ENCODE measurements around the gene FBXL3. TPM values are rescaled to one million over a fixed set of nuclear protein-coding genes. Genes with fewer than 3 reads are reported as not detected.

Gene FBXL3
- total and polyA plus RNA-seq, 2 of the 8 experiments (the other 6 are each of a cell fraction or from before 2014, with no cell fraction given): 4.9 to 14.9 TPM

GRCh38 chr13:77056382-77056781 is 29.4 kb upstream of the FBXL3 start:
- CTCF ChIA-PET (ENCODE audit: partially characterized antibody): interaction anchor here (0.5 to 1.3 kb wide), 10 partner anchors 8 to 1423 kb away, joined by 3 to 6 read pairs (median 3); no protein-coding TSS in a partner anchor
- no peak for FAIRE-seq
- 84% methylated on average over 3 of the region's 3 CpGs; no CpG with 5 or more reads in 1 of the 2 experiments for WGBS, 2 experiments (ENCODE audit: extremely low coverage in 1 of 2, insufficient coverage in 1 of 2, insufficient read length in 1 of 2, insufficient replicate concordance in 2 of 2, low coverage in 1 of 2, low lambda C conversion rate in 2 of 2, missing lambda C conversion rate in 1 of 2)

More at GRCh38 chr13:77056382-77056781, 29.4 kb upstream of the FBXL3 start:
- peaks cover 0 to 4% of the 10 kb centered on the region in 2 experiments for H4K20me1 ChIP-seq (replicated peaks in 1 of 2; ENCODE audit: control insufficient read depth in 1 of 2, insufficient read depth in 2 of 2, low read length in 2 of 2)
- H2BK12ac ChIP-seq (ENCODE audit: low read depth, low read length): no peak overlapping the region
- no peaks in the 10 kb centered on the region for H3K79me2 ChIP-seq (ENCODE audit: control insufficient read depth in 1 of 2, insufficient read depth in 2 of 2, low read length in 2 of 2)
- no peak overlapping the region for H3K56ac ChIP-seq (replicated peaks; ENCODE audit: insufficient read length, low read depth, low read length)
- no peak overlapping the region for H2AFZ ChIP-seq (ENCODE audit: low read length)
- no peak overlapping the region for H2BK15ac ChIP-seq (ENCODE audit: low read length)
- H2BK5ac ChIP-seq (ENCODE audit: low read depth, low read length): no peak overlapping the region
- H3K36me3 ChIP-seq (ENCODE audit: control insufficient read depth in 2 of 4, insufficient read depth in 4 of 4, low read length in 3 of 4): peaks cover 2 to 31% (median 10%) of the 10 kb centered on the region in 4 experiments; a peak in 5 of 8 replicates
- no peak overlapping the region for H3K4ac ChIP-seq (replicated peaks; ENCODE audit: insufficient read length, low read depth, low read length)
- H3K23me2 ChIP-seq (ENCODE audit: low read depth, low read length): no peaks in the 10 kb centered on the region
- H3K9ac ChIP-seq (replicated peaks in 1 of 4; ENCODE audit: extremely low read depth in 1 of 4, low read depth in 3 of 4, low read length in 3 of 4): no peak overlapping the region
- no peaks in the 10 kb centered on the region for H3K4me1 ChIP-seq (replicated peaks in 1 of 4; ENCODE audit: control insufficient read depth in 3 of 4, insufficient read depth in 4 of 4, low read length in 3 of 4)
- no peak overlapping the region for H2BK120ac ChIP-seq (replicated peaks; ENCODE audit: low read depth, low read length)
- no peaks in the 10 kb centered on the region for H3K27me3 ChIP-seq (replicated peaks in 1 of 4; ENCODE audit: control insufficient read depth in 3 of 4, extremely low read depth in 1 of 4, insufficient read depth in 3 of 4, low read length in 3 of 4)
- H4K5ac ChIP-seq (ENCODE audit: insufficient read length, low read depth, low read length): no peak overlapping the region
- H4K8ac ChIP-seq (ENCODE audit: extremely low read depth, insufficient read depth, low read length): no peak overlapping the region
- H4K91ac ChIP-seq (replicated peaks; ENCODE audit: insufficient read length, low read length): no peak overlapping the region
- no peak for DNase-seq (ENCODE audit: low read depth in 1 of 2, low spot score in 2 of 2)
- H3K79me1 ChIP-seq (ENCODE audit: low read depth, low read length): no peaks in the 10 kb centered on the region
- no peak overlapping the region for H3K4me3 ChIP-seq (ENCODE audit: extremely low read depth in 1 of 4, insufficient read depth in 2 of 4, low read depth in 3 of 4, low read length in 4 of 4)
- H3K4me2 ChIP-seq (ENCODE audit: insufficient read depth in 1 of 2, low read depth in 2 of 2, low read length in 2 of 2): no peak overlapping the region
- H3K23ac ChIP-seq (ENCODE audit: insufficient read length): no peak overlapping the region
- H2BK20ac ChIP-seq (ENCODE audit: low read length): no peak overlapping the region
- no peaks in the 10 kb centered on the region for H3K9me3 ChIP-seq (ENCODE audit: insufficient read depth in 2 of 2, low read depth in 1 of 2, low read length in 1 of 2)
- TF ChIP-seq JUND (IDR thresholded peaks at IDR 0.05; ENCODE audit: low read length): no peak
- peak in 1 of 2 experiments; percentile 28; a peak in 1 of 4 replicates for TF ChIP-seq RAD21 (IDR thresholded peaks at IDR 0.05 in 1 of 2, conservative IDR thresholded peaks at IDR 0.05 in 1 of 2; ENCODE audit: low read depth in 2 of 2, low read length in 2 of 2)
- no peak overlapping the region for H3K18ac ChIP-seq (ENCODE audit: extremely low read depth, low read length)
- no peak overlapping the region for H3K14ac ChIP-seq (ENCODE audit: insufficient read length)
- no peak overlapping the region for H3K27ac ChIP-seq (ENCODE audit: low read depth, low read length)
- POLR2A ChIA-PET (ENCODE audit: partially characterized antibody): no interaction called here
- no peak overlapping the region for H2AK5ac ChIP-seq (ENCODE audit: low read depth, low read length)
